AG08395 (cell line): Measurements from ENCODE around the gene PROX1.

Experiments used
- DNase-seq: peaks from one replicate; pipeline ENCODE4 v3.0.0; 2012; ENCODE audit warnings: mixed read lengths, low spot score

Gene PROX1

DNA sequence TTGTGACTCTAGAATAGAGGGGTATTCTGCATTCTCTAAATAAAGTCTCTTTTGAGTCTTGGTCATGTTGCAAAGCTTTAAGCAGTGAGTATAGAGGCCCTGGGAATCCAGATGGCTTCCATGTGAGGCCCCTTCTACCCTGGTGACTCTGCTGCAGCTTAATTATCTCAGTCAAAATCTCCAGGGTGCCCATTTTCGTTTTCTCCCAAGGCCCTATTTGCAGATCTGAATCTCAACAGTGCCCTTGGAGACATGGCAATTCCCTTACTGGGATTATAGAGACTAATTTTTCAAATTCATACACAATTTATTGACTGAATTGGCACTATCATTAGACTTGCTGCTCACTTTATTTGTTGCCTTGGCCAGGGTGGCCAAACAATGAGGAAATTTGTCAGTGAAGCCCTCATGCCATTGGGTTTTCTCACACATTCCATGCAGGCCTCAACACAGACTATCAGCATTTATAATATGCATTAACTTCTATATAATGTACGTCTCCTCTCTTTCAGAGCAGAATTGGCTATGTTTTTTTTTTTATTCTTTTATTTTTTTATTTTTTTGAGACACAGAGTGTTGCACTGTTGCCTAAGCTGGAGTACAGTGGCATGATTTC lies 35.1 kb downstream of the PROX1 start:
- no peak for DNase-seq

- no peak for DNase-seq
Measured at GRCh38 chr1:214026985-214027384, 39.2 kb downstream of the PROX1 start.

DNA sequence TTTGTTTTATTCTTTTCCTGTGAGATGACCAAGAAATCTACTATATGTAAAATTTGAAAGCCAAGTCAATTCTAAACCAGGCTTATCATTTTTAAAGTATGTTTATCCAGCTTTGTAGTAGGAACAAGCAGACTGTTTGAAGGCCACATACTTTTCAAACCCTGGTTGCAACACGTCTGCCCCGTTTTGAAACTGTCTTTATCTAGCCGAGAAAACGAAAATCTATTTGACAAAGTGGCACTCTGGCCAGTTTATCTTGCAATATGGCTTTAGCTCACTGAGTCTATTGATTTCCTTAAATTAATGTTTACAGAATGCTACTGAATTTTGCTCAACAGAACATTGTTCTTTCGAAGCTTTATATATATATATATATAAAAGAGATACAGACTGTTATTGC lies 39.7 kb downstream of the PROX1 start:
- no peak for DNase-seq

DNA sequence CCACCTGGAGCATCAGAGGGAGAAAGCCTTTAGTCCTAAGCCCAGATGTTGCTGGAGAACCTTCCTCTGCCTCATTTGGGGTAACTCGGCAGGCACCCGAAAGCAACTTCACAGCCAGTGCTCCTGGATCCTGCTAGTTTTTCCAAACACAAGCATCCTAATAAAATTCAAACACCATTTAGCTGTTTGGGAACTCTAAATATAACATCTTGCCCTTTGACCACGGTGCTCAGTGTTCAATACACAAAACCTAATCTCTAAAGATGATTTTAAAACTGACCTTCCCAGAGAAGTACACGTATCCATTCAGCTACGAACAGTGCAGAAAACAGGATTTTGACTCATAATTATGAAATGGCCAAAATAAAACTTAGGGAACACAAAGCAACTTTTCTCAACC lies 40.3 kb downstream of the PROX1 start:
- no peak for DNase-seq

DNA sequence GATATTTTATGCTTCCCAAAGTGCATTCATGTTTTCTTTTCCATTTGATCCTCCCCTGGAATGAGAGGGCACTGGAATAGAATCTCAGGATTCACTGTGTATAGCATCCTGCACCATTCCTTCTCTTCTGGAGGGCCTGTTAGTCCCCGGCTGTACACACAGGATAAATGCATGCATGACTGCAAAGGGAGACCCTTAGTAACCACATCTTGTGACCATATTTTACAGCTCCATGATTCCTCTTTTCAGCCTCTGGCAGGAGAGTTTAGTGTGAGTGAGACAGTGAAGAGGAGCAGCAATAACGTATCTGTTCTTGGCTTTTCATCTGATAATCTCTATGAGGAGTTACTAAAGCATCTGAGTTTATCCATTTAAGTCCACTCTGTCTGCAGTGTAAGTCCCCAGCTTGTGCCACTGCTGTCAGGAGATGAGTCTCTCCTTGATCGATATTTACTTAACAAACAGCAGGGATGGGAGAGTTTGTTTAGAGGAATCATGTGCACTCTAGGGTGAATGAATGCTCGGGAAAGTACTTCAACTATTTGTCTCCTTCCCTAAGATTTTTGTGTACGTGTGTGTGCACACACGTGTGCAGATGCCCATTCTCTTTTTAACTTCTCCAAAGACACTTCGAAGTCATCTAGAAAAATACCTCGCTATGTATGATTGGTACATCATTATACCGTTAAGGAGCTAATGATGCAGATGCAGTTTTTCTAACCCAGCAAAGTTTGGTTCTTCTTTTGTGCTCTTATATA lies 41.1 kb downstream of the PROX1 start:
- DNase-seq: no peak

DNA sequence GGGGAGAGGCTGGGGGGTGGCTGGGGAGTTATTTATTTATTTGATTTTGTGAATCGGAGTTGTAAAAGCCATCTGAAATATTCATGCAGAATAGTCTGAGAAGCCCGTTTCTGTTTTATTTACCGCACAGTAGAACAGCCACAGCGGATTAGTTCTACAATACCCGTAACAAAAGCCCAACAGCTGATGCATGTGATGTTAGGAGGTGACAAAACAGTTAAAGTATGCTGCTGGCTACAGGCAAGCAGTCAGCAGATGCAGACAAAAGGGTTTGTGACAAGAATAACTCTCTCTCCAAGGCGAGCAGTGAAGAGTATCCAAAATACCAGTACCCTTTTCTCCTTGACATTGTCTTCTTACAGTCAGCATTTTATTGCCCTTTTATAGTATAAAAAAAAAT lies 42.0 kb downstream of the PROX1 start:
- DNase-seq: no peak

GRCh38 chr1:214031267-214031650 lies 43.5 kb downstream of the PROX1 start:
- no peak for DNase-seq

DNA sequence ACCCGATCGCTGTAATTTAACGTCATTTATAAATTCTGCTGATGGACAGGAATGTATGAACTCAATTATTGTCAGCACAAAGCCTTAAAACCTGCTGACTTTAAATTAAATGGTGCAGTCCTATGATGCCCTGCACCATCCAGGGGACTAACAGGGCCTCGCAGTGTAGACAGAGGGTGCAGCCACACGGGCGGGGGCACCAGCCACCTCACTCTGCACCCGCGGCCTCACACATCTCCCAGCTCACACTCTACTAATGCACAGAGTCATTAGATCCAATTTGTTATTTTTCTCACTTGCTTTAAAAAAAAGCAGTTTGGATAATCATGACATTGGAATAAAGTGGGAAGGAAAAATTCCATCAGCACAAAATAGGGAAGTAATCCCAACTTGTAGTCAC lies 49.7 kb downstream of the PROX1 start:
- no peak for DNase-seq

- no peak for DNase-seq
Measured at GRCh38 chr1:214039394-214040018, 51.7 kb downstream of the PROX1 start.

GRCh38 chr1:214043167-214043566 lies 55.4 kb downstream of the PROX1 start:
- no peak for DNase-seq

DNA sequence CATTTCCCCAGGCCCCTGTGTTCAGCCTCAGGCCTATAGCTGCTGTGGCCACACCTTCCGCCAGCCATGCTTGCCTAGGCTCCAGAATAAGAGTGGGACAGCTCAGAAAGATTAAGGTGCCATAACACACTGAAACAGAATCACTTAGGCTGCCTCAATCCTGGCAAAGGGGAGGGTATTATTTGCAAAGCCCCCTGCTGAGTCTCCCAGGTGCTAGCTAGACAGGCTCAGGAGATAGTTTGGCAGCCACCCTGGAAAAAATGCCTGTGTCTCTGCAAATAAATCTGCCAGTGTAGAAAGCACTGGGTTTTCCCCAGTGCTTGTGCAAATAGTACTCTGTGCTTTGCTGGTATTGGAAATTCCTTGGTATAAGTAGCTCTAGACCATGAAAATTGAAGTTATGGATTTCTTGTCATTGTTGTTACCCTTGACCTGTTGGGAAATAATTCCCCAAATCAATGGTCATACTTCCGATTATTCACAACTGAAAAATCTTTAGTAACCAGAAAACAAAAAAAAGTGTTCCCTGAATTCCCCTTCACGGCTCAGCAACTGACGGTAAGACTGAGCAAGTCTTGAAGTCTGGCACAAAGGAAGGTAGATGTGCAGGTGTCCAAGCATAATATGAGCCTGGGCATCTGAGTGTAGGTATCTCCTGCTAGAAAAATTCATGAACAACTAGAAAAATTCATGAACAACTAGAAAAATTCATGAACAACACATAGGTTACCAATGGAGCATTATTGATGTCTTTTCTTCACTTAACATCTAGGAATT lies 56.9 kb downstream of the PROX1 start:
- no peak for DNase-seq

DNA sequence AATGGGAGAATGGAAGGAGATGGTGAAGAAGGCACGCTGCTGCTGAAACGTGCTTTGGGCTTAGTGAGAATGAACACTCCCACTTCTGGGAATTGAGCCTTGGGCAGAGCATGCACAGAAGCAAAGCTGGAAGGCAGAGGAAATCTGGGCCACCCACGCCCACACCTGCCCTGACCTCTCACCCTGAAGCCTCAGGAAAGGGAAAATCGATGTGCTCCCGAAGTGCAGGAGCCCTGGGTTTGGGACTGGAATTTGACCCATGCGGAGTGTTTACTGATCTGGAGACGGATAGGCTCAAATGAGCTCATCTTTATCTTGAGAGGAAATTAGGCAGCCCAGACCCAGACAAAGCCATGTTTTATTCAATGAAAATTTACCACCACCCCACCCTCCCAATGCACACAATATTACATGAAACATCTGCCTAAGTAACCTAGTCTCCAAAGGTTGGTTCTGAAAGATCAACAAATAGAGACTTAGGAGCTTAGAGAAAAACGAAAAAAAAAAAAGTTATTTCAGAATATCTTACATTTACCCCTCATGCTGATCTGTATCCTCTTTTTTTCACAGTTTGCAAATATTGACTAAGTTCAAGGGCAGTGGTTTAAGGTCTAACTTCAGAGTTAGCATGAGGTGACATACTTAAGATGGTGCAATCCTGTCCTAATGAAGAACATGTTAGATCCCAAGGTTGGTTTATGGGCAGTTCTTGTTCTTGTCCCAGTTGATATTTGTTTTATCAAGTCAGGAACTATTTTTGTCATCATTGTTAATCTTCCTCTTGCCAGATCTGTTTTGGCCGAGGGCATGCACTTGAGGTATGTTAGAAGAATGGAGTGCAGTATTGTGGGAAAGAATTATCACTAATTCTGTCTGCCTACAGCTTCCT lies 63.0 kb downstream of the PROX1 start:
- no peak for DNase-seq

GRCh38 chr1:214051786-214052185 lies 64.0 kb downstream of the PROX1 start:
- DNase-seq: no peak

GRCh38 chr1:214058076-214058475 lies 70.3 kb downstream of the PROX1 start:
- DNase-seq: no peak

DNA sequence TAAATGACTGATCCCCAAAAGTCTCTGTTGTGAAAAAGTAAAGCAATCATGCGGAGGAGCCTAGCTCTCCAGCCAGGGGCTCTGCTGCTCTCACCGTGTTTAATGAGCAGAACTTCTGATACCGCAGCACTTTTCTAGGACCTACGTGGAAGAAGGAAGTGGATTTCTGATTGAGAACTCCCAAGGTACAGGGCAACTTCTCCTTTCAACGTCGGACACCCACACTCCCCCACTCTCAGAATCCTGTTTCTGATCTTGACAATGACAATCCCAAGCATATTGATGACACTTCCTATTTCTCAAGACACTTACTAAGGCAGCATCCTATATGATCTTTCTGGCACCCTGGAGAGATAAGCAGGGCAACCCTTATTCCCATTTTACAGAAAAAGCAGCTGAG lies 78.4 kb downstream of the PROX1 start:
- DNase-seq: no peak

DNA sequence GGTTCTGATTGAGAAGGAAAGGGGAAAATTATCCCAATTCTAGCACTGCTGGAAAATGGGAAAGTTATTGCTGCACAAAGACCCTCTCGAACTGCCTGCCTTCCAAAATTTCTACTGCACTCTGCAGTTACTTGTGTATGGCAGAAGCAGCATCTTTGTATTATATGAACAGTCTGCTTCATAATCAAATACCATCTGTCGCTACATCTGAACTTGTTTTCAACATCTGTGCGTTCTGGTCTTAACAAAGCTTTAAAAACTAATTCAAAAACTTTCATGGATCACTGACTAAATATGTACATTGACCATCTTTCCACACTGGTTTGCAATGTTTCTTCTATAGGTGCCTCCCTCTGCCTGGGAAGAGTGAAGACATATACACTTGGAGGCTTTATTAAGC lies 79.2 kb downstream of the PROX1 start:
- DNase-seq: no peak

DNA sequence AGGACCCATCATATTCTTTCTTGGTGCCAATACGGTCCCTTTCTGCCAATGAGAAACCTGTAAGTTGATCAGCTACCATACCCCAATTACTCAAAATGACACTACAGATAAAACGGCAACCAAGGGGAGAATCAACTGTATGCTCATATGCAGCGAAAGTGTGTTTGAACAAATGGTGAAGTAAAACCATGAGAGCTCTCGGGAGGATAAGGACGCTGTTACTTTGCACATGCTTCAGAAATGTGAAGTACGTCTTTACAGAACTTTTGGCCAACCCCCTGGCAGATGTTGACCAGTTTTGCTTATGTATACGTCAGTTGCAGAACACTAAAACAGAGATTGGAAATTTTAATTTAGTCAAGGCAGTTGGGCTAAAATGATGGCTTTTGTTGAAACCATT lies 79.6 kb downstream of the PROX1 start:
- DNase-seq: no peak

DNA sequence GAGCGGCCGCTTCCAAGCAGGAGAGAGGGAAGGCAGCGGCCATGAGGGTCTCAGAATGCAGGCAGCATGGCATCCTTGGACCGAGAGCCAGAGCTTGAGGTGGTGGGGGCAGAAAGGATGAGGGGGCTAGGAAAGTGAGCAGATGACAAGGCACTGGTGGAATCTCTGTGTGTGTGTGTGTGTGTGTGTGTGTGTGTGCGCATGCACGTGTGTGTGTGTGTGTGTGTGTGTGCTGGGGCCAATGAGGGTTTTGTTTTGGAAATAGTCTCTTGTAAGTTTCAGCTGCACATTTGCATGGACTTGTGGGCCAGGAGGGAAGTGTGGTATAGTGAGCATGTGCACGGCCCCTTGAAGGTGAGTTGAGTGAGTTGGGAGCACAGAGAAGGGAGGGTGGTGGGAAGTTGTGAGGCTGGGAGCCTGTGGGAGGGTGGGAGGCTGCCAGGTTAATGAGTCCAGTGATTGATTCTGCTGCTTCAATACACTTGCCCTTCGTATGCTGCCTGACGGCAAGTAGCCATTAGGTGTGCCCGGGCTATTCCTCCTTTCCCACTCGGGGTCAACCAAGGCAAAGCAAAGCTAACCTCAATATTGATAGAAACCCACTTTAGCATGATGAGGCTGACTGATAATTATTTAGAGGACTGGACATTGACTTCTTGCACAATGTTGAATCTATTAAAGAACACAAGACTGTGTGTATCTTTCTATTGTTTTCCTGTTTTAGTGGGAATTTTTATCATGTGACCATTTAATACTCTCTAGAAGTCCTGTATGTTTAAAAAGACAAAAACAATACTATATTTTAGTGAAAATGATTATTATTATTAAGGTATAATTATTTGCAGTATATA lies 80.3 kb downstream of the PROX1 start:
- DNase-seq: no peak

GRCh38 chr1:214068979-214069378 lies 81.2 kb downstream of the PROX1 start:
- no peak for DNase-seq

GRCh38 chr1:214071469-214071868 lies 83.7 kb downstream of the PROX1 start:
- no peak for DNase-seq
